Gastrocnemius medialis (tissue), 4 donors: ENCODE measurements around the gene NDRG4.

Source experiments
- POLR2A ChIP-seq, 2 donors: fragments of 450-650 bp; IDR thresholded peaks; one replicate each; pipeline ENCODE4 v1.6.1; 2017; ENCODE audit warnings: antibody characterized with exemption in 2 of 2, mild to moderate bottlenecking in 2 of 2, moderate library complexity in 2 of 2
- TF ChIP-seq, protein P1 (sequence below), 5 experiments: fragments of 450-650 bp in 3 of 5; fragments of 200-600 bp in 2 of 5; sonication (generic) in 2 of 5; IDR thresholded peaks in 4 of 5; conservative IDR thresholded peaks in 1 of 5; 1 replicate in 4 of 5; 2 replicates in 1 of 5; pipeline ENCODE4 v1.5.1; 2016 to 2019; ENCODE audit warnings: antibody characterized with exemption in 5 of 5, mild to moderate bottlenecking in 3 of 5, moderate library complexity in 3 of 5

DNA sequence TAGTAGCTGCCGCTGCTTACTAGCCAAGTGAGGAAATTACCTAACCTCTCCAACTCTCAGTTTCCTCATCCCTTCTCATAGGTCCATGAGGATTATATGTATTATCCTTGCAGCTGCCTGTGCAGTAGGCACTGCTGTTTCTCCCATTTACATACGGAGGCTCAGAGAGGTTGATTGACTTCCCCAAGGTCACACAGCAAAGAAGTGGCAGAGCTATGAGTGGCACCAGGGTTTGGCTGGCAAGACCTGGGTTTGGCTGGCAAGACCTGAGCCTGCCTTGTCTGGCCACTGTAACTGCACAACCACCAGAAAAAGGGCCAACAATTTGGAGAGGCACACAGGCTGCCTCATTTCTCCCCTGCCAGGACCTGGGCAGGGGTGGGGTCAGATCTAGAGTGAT is 2.5 kb upstream of the NDRG4 start:
- TF ChIP-seq, protein P1, sequence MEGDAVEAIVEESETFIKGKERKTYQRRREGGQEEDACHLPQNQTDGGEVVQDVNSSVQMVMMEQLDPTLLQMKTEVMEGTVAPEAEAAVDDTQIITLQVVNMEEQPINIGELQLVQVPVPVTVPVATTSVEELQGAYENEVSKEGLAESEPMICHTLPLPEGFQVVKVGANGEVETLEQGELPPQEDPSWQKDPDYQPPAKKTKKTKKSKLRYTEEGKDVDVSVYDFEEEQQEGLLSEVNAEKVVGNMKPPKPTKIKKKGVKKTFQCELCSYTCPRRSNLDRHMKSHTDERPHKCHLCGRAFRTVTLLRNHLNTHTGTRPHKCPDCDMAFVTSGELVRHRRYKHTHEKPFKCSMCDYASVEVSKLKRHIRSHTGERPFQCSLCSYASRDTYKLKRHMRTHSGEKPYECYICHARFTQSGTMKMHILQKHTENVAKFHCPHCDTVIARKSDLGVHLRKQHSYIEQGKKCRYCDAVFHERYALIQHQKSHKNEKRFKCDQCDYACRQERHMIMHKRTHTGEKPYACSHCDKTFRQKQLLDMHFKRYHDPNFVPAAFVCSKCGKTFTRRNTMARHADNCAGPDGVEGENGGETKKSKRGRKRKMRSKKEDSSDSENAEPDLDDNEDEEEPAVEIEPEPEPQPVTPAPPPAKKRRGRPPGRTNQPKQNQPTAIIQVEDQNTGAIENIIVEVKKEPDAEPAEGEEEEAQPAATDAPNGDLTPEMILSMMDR (IDR thresholded peaks at IDR 0.05 in 4 of 5, conservative IDR thresholded peaks at IDR 0.05 in 1 of 5) = no peak
- TF ChIP-seq POLR2A (IDR thresholded peaks at IDR 0.05) = no peak
